GM18517 (cell line): Measurements from ENCODE around the gene RBM10.
A peak's percentile ranks its signal among the peaks of the same experiment; 100 is the strongest.

Source experiments
- ATAC-seq: cut with Tn5 transposase; IDR thresholded peaks from one replicate; pipeline ENCODE4 v1.9.1; 2021; ENCODE audit warnings: mild to moderate bottlenecking, moderate library complexity; ENCODE audit not compliant: unreplicated experiment

Gene RBM10

DNA sequence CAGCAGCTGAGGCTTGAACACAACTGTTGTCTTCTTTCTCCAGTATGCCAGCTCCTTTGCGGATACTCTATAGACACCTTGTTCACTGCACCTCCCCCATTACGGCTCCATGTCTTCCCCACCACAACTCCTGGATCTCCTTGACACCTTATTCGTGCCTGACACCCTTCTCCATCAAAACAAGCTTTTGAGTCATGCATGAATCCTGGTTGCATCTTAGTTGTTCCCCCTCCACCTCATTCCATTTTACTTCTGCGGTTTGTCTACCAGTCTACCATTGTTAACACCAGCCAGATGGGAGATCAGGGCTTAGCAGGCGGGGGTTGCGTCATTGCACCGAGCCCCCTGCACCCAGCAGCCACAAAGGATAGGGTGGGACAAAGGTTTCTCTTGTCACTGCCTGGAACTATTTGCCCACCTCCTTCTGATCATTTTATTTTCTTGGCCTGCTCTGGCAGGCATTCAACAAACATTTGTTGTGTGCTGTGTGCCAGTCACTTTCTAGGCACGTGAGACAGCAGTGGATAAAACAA lies 71.4 kb downstream of the RBM10 start:
- no peak for ATAC-seq

- ATAC-seq = no peak
Observed at GRCh38 chrX:47217121-47217851, 72.3 kb downstream of the RBM10 start.

- ATAC-seq = peak; percentile 90
Observed at GRCh38 chrX:47217852-47218279, 72.8 kb downstream of the RBM10 start.

DNA sequence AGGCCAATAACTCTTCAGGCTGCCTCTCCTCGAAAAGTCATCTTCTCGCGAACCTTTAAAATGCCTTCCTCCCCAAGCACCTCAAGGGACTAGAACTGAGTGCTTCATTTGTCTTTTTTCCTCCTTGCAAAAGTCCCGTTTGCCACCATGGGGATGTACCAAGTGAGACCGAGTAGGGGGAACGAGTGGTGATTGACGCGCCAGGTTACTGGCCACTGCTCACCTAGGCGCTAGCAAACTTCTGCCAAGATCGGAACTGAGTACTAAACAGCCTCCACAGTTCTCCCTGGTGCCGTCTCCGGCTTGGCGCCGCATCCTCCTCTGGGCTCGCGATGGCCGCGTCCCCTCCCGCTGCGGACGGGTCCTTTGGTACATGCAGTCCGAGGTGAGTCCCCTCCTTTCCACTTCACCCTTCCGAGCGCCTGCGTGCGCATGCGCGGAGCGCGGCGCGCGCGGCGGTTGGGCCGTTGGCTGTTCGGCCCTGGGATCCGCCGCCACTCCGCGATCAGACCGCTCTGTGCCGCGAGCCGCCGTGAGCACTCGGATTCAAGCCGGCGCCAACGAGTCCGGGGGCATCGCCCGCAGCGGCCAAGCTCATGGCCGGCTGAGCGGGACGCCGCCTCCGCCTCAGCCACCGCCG lies 73.4 kb downstream of the RBM10 start, which contains the start of gene CDK16:
Gene CDK16 (plus strand): TSS at position 402 of the 640 bp plus-strand sequence. CDS start 4,877 bp downstream, outside the sequence.
- ATAC-seq = peak; percentile 44

DNA sequence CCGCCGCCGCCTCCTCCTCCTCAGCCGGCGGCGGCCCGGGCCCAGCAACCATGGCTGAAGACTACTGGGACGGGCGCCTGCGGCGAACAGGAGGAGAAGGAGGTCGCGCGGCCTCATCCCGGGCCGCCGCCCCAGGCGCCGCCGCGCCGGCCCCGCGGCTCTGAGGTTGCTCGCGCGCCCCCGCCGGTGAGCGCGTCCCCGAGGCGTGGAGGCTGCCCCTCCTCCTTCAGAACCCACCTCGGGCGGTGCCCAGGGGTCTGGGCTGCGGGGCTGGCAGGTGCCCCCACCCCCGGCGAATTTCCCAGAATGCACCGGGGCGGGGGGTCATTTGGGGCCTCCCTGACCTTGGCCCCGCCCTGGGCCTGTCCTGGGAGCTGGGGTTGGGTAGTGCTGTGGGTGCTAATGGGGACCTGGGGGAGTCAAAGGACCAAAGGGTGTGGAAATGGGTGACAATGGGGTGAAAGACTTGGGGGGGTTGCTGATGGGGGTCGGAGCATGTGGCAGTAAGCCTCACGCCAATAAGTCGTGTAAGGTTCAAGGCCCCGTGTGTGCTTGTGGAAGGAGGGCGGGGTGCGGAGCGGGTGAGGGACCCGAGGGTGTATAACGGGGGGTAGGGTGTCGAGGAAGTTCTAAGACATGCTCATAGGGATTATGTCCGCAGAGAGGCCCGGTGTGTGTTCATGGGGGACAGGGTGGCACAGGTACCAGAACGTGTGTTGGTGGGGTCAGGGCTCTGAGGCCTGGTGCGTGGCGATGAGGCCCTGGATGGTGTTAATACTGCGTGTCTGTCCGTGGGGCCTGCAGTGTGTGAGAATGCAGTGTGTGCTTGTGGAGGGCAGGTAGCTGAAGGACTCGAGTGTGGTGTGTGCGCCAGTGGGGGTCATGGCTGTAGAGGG lies 74.1 kb downstream of the RBM10 start:
- ATAC-seq = no peak

- no peak for ATAC-seq
Observed at GRCh38 chrX:47221756-47222155, 76.7 kb downstream of the RBM10 start.

DNA sequence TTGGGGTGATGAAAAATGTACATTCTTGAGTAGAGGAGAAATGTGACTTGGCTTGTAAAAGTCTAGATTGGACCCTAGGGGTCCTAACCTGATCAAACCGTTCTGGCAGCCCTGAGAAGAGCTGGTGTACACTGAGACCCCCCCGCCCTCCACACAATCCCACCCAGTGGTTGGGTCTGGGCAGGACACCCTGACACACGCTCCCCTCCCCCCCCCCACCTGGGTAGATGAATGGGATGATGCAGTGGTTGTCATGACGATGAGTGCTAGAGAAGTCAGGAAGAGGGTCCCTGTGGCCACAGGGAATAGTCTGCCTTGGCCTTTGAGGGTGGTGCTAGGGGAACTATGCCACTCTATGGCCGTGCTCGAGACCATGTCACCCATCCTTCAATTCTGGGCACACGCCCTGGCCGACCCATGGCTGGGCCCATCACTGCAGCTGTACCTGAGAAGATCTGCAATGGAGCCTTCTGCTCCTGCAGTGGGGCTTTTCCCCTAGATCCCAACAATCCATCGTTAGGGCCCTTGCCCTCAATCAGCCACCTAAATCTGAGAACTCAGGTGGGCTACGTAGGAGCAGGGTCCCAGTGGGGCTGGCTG lies 77.8 kb downstream of the RBM10 start:
- ATAC-seq = no peak

- ATAC-seq = no peak
Observed at GRCh38 chrX:47223476-47224250, 78.6 kb downstream of the RBM10 start.

DNA sequence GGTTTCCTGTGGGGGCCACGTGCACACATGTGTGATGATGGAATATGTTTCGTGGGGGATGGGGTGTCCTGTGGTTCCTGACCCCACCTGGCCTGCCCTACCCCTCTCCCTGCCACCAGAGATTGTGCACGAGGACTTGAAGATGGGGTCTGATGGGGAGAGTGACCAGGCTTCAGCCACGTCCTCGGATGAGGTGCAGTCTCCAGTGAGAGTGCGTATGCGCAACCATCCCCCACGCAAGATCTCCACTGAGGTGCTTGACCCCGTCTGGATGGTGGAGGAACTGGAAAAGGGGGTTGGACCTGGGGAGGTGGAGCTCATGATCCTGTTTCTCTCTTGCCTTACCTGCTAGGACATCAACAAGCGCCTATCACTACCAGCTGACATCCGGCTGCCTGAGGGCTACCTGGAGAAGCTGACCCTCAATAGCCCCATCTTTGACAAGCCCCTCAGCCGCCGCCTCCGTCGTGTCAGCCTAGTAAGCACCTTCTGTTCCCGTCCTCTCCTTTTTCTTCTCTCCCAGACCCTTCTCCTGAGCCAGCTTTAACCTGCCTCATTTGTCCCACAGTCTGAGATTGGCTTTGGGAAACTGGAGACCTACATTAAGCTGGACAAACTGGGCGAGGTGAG lies 79.4 kb downstream of the RBM10 start:
- no peak for ATAC-seq

DNA sequence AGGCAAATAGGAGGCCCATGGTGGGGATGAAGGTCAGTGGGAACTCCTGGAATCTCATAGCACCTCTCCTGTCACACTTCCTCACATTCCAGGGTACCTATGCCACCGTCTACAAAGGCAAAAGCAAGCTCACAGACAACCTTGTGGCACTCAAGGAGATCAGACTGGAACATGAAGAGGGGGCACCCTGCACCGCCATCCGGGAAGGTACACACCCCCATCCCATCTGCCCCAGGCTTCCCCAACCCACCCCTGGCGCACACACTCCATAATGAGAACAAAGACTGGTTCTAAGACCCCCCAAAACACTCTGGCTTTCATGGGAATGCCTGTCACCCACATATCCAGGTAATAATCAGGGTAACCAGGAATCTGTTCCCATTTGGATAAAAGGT lies 79.9 kb downstream of the RBM10 start:
- no peak for ATAC-seq

- no peak for ATAC-seq
Observed at GRCh38 chrX:47226071-47226470, 81.0 kb downstream of the RBM10 start.

DNA sequence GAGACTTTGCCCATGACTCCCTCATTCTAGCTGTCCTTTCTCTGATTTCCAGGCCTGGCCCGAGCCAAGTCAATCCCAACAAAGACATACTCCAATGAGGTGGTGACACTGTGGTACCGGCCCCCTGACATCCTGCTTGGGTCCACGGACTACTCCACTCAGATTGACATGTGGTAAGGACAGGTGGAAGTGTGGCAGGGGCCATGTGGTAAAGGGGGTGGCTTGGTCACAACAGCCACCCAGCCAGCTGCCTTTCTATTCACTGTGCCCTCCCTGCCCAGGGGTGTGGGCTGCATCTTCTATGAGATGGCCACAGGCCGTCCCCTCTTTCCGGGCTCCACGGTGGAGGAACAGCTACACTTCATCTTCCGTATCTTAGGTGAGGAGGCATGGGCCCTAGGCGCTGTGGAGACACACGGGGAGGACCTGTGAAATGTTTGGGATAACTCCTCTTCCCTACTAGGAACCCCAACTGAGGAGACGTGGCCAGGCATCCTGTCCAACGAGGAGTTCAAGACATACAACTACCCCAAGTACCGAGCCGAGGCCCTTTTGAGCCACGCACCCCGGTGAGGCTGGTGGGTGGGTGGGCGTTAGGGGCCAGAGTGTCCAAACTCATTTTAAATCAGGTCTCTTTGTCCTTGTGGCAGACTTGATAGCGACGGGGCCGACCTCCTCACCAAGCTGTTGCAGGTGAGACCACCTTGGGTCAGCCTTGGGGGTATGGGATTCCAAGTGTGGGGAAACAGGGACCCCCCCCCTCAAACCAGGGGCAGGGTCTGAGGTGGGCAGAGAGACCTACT lies 81.7 kb downstream of the RBM10 start:
- no peak for ATAC-seq

DNA sequence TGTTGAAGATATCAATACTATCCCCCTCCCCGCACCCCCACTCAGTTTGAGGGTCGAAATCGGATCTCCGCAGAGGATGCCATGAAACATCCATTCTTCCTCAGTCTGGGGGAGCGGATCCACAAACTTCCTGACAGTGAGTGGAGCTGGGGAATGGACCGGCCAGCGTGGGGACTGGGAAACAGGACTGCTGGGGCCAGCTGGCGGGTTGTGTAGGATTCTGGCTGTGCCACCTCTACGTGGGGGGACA lies 82.2 kb downstream of the RBM10 start:
- ATAC-seq = no peak

GRCh38 chrX:47228550-47229270 lies 83.7 kb downstream of the RBM10 start:
- no peak for ATAC-seq

DNA sequence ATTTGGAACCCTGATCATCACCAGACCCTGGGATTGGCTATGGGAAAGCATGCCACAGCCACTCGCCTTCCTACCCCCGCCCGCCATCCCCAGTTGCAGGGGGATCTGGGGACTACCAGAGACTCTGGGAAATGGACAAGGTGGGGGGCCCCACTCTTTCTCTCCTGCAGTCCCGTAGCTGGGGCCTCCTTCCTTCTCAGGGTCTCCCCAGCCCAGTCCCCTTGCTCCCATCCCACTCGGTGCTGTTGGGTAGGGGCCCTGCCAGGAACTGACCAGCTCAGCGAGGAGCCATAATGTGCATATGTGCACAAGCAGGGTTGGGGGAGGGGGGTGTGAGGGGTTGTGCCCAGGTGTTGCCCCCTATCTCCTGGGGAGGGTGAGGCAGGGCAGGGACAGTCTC lies 84.4 kb downstream of the RBM10 start:
- no peak for ATAC-seq

- no peak for ATAC-seq
Observed at GRCh38 chrX:47230136-47230868, 85.3 kb downstream of the RBM10 start.

GRCh38 chrX:47231167-47231566 lies 86.1 kb downstream of the RBM10 start:
- ATAC-seq = no peak
